ENCODE data around the gene NRL.

DNA sequence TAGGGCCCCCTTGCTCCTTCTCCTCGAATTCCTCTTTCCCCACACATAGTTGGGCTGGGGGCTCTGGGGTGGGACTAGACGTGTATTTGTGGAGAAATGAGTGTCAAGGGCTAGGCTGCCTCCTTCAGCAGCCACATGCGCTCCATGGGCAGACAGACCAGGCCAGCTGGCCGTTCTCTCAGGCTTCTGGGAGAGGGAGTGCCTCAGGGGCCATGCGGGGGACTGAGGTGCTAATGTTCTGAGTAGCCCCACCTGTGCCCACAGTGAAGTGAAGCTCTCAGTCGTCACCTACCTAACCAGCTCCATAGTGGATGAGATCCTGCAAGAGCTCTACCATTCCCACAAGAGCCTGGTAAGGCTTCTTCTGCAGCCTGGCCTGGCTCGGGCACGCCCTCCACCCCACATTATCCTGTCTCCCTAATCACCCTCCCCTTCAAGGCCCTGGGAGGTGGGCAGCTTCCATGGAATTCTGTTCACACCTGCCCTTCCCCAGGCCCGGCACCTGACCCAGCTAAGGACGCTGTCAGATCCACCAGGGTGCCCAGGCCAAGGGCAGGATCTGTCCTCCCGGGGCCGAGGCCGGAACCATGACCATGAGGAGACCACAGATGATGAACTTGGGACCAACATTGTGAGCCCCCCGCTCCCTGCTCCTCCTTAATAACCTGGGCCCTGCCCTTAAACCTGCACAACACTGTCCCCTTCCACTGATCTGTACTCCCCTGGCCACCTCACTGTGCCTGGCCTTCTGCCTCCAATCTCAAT, 52.4 kb downstream of the NRL start:
- TF ChIP-seq POLR2A (IDR thresholded peaks at IDR 0.05; ENCODE audit: low read depth): no peak
- TF ChIP-seq, protein P1, sequence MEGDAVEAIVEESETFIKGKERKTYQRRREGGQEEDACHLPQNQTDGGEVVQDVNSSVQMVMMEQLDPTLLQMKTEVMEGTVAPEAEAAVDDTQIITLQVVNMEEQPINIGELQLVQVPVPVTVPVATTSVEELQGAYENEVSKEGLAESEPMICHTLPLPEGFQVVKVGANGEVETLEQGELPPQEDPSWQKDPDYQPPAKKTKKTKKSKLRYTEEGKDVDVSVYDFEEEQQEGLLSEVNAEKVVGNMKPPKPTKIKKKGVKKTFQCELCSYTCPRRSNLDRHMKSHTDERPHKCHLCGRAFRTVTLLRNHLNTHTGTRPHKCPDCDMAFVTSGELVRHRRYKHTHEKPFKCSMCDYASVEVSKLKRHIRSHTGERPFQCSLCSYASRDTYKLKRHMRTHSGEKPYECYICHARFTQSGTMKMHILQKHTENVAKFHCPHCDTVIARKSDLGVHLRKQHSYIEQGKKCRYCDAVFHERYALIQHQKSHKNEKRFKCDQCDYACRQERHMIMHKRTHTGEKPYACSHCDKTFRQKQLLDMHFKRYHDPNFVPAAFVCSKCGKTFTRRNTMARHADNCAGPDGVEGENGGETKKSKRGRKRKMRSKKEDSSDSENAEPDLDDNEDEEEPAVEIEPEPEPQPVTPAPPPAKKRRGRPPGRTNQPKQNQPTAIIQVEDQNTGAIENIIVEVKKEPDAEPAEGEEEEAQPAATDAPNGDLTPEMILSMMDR (IDR thresholded peaks at IDR 0.05): no peak
- TF ChIP-seq POLR2AphosphoS5 (IDR thresholded peaks at IDR 0.05): no peak
- no peak for TF ChIP-seq EP300 (IDR thresholded peaks at IDR 0.05)

Measured in esophagus muscularis mucosa (tissue), 4 donors.